Measurements from ENCODE around the gene DAPK3. TPM values are rescaled to one million over a fixed set of nuclear protein-coding genes. Genes with fewer than 3 reads are reported as not detected.
"Not testable (repeated sequence)": the region's sequence is repeated elsewhere in the genome, so short reads cannot be mapped to it uniquely, and the experiment has no call there.

The DAPK3 gene
- total RNA-seq, 1 experiment from 2014 or later, result 60.9 TPM

DNA sequence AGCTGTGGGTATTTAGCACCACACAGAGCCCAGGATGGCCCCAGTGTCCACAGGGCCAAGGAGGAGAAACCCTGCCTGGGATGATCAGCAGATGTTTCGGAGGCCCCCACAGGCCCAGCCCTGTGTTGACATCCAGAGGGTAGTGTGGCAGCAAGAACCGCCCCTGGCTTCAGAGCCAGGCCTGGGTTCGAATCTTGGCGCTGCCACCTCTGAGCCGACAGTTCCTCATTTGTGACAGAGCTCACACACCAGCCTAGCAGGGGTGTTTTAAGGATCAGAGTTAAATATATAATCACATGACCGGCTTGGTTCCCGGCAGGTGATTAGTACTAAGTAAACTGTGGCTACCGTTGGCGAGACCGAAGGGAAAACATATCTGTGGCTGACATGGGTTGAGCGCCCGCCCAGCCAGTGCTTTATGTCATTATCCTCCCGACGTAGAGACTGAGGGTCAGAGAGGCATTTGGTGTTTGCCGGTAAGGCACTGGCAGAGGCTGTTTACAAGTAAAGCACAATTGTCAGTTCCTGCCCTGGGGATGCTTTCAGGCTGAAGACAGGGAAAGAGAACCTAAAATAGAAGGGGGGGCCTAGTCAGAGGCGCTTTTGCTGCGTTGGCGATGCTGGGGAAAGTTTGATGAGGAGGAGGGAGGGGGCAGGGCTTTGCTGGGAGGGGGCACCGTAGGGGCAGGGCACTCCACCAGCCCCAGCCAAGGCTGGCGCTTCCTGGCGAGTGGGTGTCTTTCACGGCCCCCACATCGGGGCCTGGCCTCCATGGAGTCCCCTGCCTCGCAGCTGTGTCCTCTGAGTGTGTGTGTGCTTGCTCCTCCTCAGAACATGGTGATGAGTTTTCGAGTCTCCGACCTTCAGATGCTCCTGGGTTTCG, 41.4 kb upstream of the DAPK3 start:
- Mint-ChIP-seq H3K4me1 (ENCODE audit: insufficient read depth, unreplicated experiment) (peaks cover 17% of the 10 kb centered on the region), H3K36me3 (ENCODE audit: insufficient read depth, unreplicated experiment) (peaks cover 15% of the 10 kb centered on the region), H3K27ac (ENCODE audit: low read depth, unreplicated experiment) (no peak overlapping the region), H3K9me3 (ENCODE audit: unreplicated experiment) (no peaks in the 10 kb centered on the region), H3K4me3 (ENCODE audit: unreplicated experiment) (no peak overlapping the region), H3K27me3 (ENCODE audit: insufficient read depth, unreplicated experiment) (no peaks in the 10 kb centered on the region)
- no peak for TF ChIP-seq CTCF (IDR thresholded peaks at IDR 0.05; ENCODE audit: unreplicated experiment)
- no TSS peak for BruUV-seq (replicated peaks)
- intact Hi-C loops (cut with micrococcal nuclease), result no loop called here
- ChIA-PET CTCF (no interaction called here), POLR2A (no interaction called here)
- no peak for DNase-seq (ENCODE audit: unreplicated experiment)

DNA sequence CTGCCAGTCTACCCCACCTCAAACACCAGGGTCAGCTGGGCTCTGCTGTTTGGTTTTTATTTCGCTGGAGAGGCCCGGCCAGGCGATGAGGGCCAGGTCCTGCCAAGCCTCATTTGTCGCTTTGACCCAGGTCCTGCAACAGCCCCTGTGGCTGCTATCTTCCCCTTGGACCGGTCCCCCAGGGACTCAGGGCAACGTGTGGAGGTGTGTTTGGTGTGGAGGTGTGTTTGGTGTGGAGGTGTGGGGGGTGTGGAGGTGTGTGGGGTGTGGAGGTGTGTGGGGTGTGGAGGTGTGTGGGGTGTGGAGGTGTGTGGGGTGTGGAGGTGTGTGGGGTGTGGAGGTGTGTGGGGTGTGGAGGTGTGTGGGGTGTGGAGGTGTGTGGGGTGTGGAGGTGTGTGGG, 40.5 kb upstream of the DAPK3 start:
- H3K4me3 Mint-ChIP-seq (ENCODE audit: unreplicated experiment); DNase-seq (ENCODE audit: unreplicated experiment); BruUV-seq (replicated peaks); CTCF ChIA-PET; H3K27ac Mint-ChIP-seq (ENCODE audit: low read depth, unreplicated experiment); H3K9me3 Mint-ChIP-seq (ENCODE audit: unreplicated experiment); intact Hi-C loops (cut with micrococcal nuclease); H3K27me3 Mint-ChIP-seq (ENCODE audit: insufficient read depth, unreplicated experiment); POLR2A ChIA-PET: not testable (repeated sequence)
- Mint-ChIP-seq H3K4me1 (ENCODE audit: insufficient read depth, unreplicated experiment) (peaks cover 17% of the 10 kb centered on the region), H3K36me3 (ENCODE audit: insufficient read depth, unreplicated experiment) (peaks cover 11% of the 10 kb centered on the region)

- ChIA-PET POLR2A (no interaction called here), CTCF (no interaction called here)
- no TSS peak for BruUV-seq (replicated peaks)
- no peak overlapping the region for H3K4me3 Mint-ChIP-seq (ENCODE audit: unreplicated experiment)
- no peak for TF ChIP-seq CTCF (IDR thresholded peaks at IDR 0.05; ENCODE audit: unreplicated experiment)
- no peaks in the 10 kb centered on the region for H3K9me3 Mint-ChIP-seq (ENCODE audit: unreplicated experiment)
- intact Hi-C loops (cut with micrococcal nuclease), result no loop called here
- peaks cover 17% of the 10 kb centered on the region for H3K4me1 Mint-ChIP-seq (ENCODE audit: insufficient read depth, unreplicated experiment)
- H3K27me3 Mint-ChIP-seq (ENCODE audit: insufficient read depth, unreplicated experiment), result no peaks in the 10 kb centered on the region
- H3K36me3 Mint-ChIP-seq (ENCODE audit: insufficient read depth, unreplicated experiment), result peaks cover 11% of the 10 kb centered on the region
- no peak overlapping the region for H3K27ac Mint-ChIP-seq (ENCODE audit: low read depth, unreplicated experiment)
- DNase-seq (ENCODE audit: unreplicated experiment), result no peak
These were observed 39.9 kb upstream of the DAPK3 start for GRCh38 chr19:4010808-4011110.

DNA sequence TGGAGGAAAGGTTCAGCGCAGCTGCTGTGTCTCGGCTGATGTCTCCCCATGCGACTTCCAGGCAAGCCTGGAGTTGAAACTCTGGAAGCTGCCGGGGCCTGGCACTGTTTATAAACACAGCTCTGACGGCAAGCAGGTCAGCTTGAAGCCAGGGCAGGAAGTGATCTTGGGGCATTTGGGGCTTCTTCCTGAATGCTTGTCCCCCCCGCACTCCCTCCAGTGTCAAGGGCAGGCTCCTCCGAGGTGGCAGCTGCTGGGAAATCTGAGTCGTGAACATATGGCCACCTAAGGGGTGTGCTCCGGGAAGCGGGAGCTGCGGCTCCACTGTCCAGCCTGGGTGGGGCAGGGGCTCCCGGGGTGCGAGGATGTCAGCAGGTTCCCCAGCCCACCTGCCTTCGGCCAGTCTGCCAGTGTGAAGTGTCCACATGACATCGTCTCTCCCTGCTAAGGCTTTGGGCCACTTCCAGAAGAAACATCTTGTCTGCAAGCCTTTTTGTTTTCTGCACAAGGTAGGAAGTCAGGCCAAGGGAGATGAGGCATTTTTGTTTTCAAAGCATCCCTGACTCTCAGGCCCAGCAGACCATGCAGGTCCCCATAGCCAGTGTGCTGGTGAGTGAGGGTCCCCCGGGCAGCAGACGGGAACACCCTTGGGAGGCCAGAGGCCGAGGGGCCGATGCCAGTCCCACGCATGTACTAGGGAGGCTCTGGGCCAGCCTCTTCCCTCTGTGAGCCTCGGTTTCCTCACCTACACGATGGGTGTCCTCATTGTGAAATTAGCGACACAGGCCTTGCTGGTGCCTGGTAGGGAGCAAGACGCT, 39.3 kb upstream of the DAPK3 start:
- no peak for DNase-seq (ENCODE audit: unreplicated experiment)
- H3K27ac Mint-ChIP-seq (ENCODE audit: low read depth, unreplicated experiment), result no peak overlapping the region
- H3K27me3 Mint-ChIP-seq (ENCODE audit: insufficient read depth, unreplicated experiment), result no peaks in the 10 kb centered on the region
- H3K4me3 Mint-ChIP-seq (ENCODE audit: unreplicated experiment), result no peak overlapping the region
- POLR2A ChIA-PET, result interaction anchor here (0.7 to 4.8 kb wide), 2 partner anchors 22 to 25 kb away, joined by 5 to 46 read pairs; partner anchors contain the start of gene EEF2
- peaks cover 17% of the 10 kb centered on the region for H3K4me1 Mint-ChIP-seq (ENCODE audit: insufficient read depth, unreplicated experiment)
- no TSS peak for BruUV-seq (replicated peaks)
- CTCF ChIA-PET, result interaction anchor here (0.6 to 0.8 kb wide), 2 partner anchors 190 to 230 kb away, joined by 3 read pairs; no protein-coding TSS in a partner anchor
- TF ChIP-seq CTCF (IDR thresholded peaks at IDR 0.05; ENCODE audit: unreplicated experiment), result no peak
- no peaks in the 10 kb centered on the region for H3K9me3 Mint-ChIP-seq (ENCODE audit: unreplicated experiment)
- H3K36me3 Mint-ChIP-seq (ENCODE audit: insufficient read depth, unreplicated experiment), result peaks cover 11% of the 10 kb centered on the region
- intact Hi-C loops (cut with micrococcal nuclease), result loop anchor here (5.0 kb wide), 1 partner anchor 42 kb away; no protein-coding TSS in a partner anchor

Measured in MCF 10A (cell line).